ENCODE data around the gene OSBP2. TPM values are rescaled to one million over a fixed set of nuclear protein-coding genes. Genes with fewer than 3 reads are reported as not detected.

The OSBP2 gene
- polyA plus RNA-seq, 2 of the 4 experiments (the other 2 are of a cell fraction): 2.7 to 6.0 TPM

DNA sequence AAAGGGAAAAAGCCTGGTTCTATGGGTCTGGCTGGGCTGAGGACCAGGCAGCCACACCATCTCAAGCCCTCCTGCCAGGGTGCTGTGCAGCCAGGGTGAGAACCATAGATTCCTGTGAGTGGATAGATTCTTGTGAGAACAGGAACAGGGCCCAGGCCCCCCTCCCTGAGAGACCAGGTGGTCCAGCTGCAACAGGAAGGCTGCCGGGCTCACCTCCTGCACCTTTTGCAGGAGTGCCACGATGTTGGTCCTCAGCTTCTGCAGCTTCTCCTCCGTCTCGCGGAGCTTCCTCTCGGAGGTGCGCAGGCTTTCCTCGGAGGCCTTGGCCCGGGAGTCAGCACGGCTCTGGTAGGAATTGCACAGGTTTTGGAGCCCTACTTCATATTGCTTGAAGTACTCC lies 233.1 kb downstream of the OSBP2 start (continued):
- TF ChIP-seq, protein P1, sequence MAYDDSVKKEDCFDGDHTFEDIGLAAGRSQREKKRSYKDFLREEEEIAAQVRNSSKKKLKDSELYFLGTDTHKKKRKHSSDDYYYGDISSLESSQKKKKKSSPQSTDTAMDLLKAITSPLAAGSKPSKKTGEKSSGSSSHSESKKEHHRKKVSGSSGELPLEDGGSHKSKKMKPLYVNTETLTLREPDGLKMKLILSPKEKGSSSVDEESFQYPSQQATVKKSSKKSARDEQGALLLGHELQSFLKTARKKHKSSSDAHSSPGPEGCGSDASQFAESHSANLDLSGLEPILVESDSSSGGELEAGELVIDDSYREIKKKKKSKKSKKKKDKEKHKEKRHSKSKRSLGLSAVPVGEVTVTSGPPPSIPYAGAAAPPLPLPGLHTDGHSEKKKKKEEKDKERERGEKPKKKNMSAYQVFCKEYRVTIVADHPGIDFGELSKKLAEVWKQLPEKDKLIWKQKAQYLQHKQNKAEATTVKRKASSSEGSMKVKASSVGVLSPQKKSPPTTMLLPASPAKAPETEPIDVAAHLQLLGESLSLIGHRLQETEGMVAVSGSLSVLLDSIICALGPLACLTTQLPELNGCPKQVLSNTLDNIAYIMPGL (CRISPR knock-in tag; IDR thresholded peaks at IDR 0.05; ENCODE audit: borderline replicate concordance): no peak
- no peak for TF ChIP-seq CHD4 (IDR thresholded peaks at IDR 0.05; ENCODE audit: borderline replicate concordance)

DNA sequence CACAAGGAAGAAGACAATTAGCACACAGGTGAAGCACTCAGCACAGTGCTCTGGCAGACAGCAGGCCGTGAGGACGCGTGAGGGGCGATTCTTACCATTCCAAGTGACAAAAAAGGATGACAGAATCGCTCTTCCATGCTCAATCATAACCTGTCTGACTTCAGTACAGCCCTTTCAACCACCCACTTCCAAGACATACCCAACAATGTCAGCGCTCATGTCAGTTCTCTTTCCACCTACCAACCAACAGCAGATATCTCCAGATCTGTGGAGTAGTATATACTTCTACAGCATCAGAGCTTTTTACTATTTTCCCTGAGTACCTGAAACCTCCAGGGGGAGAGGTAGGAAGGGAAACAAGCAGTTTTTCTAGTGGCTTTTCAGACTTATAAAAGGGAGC lies 233.7 kb downstream of the OSBP2 start:
- no peak for DNase-seq (ENCODE audit: low read depth in 1 of 2, low spot score in 1 of 2)
- Histone ChIP-seq H3K9me3 (no peaks in the 10 kb centered on the region), H3K4me2 (no peak overlapping the region), H3K27ac (no peak overlapping the region), H3K4me1 (no peaks in the 10 kb centered on the region), H3K4me3 (no peak overlapping the region)
- TF ChIP-seq ZNF302 (CRISPR knock-in tag; IDR thresholded peaks at IDR 0.05): no peak
- TF ChIP-seq PHF8 (IDR thresholded peaks at IDR 0.05; ENCODE audit: borderline replicate concordance, low read depth): no peak
- no peak for TF ChIP-seq MAZ (IDR thresholded peaks at IDR 0.05; ENCODE audit: borderline replicate concordance, low read depth, low read length)
- TF ChIP-seq TFCP2L1 (CRISPR knock-in tag; IDR thresholded peaks at IDR 0.05): no peak
- TF ChIP-seq, protein P2, sequence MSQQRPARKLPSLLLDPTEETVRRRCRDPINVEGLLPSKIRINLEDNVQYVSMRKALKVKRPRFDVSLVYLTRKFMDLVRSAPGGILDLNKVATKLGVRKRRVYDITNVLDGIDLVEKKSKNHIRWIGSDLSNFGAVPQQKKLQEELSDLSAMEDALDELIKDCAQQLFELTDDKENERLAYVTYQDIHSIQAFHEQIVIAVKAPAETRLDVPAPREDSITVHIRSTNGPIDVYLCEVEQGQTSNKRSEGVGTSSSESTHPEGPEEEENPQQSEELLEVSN (IDR thresholded peaks at IDR 0.05; ENCODE audit: borderline replicate concordance, low read depth): no peak
- no peak for TF ChIP-seq JUNB (IDR thresholded peaks at IDR 0.05)
- TF ChIP-seq MYC (IDR thresholded peaks at IDR 0.05; ENCODE audit: borderline replicate concordance, low read length): no peak
- TF ChIP-seq, protein P3, sequence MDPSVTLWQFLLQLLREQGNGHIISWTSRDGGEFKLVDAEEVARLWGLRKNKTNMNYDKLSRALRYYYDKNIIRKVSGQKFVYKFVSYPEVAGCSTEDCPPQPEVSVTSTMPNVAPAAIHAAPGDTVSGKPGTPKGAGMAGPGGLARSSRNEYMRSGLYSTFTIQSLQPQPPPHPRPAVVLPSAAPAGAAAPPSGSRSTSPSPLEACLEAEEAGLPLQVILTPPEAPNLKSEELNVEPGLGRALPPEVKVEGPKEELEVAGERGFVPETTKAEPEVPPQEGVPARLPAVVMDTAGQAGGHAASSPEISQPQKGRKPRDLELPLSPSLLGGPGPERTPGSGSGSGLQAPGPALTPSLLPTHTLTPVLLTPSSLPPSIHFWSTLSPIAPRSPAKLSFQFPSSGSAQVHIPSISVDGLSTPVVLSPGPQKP (IDR thresholded peaks at IDR 0.05; ENCODE audit: low read depth, low read length): no peak
- no peak for TF ChIP-seq NFE2L2 (conservative IDR thresholded peaks at IDR 0.05; ENCODE audit: low read length)
- TF ChIP-seq POLR2AphosphoS2 (conservative IDR thresholded peaks at IDR 0.05; ENCODE audit: low read length): no peak
- TF ChIP-seq SREBF2 (IDR thresholded peaks at IDR 0.05): no peak
- no peak for TF ChIP-seq ESRRA (IDR thresholded peaks at IDR 0.05; ENCODE audit: borderline replicate concordance, low read length)
- no peak for TF ChIP-seq MAFK (IDR thresholded peaks at IDR 0.05; ENCODE audit: partially characterized antibody)
- no peak for TF ChIP-seq GATA3 (IDR thresholded peaks at IDR 0.05; ENCODE audit: borderline replicate concordance)
- TF ChIP-seq EHF (CRISPR knock-in tag; IDR thresholded peaks at IDR 0.05): no peak
- no peak for TF ChIP-seq CBX8 (IDR thresholded peaks at IDR 0.05)
- no peak for TF ChIP-seq CBX2 (IDR thresholded peaks at IDR 0.05; ENCODE audit: borderline replicate concordance, low read depth)
- no peak for ATAC-seq
- CTCF ChIA-PET: interaction anchor here (0.6 kb wide), 1 partner anchor 218 kb away, joined by 3 read pairs; no protein-coding TSS in a partner anchor
- 100% methylated on average over 6 of the region's 6 CpGs for WGBS (ENCODE audit: missing lambda C conversion rate)
- POLR2A ChIA-PET: no interaction called here
- no peak for FAIRE-seq

DNA sequence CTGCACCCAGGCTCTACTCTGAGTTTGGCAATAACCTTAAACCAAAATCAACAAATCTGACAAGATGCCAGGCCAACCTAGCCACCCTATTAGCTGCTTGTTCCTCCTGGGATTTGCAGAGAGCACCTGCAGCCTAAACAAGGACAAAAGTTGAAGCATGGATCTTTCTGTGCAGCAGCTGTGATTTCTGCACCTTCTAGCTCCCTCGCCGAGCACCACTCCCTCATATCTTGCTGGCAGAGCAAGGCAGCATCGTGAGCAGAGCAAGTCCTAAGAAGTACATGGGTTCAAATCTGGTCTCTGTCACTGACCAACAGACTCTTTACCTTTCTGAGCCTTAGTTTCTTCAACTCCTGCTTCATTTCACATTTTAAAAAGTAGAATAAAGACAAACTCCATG lies 235.6 kb downstream of the OSBP2 start:
- H3K4me3 ChIP-seq: no peak overlapping the region
- TF ChIP-seq CHD4 (IDR thresholded peaks at IDR 0.05; ENCODE audit: borderline replicate concordance): no peak
- no peak for TF ChIP-seq HOXB13 (CRISPR knock-in tag; IDR thresholded peaks at IDR 0.05; ENCODE audit: low read depth)
- TF ChIP-seq RFX5 (IDR thresholded peaks at IDR 0.05): no peak
- TF ChIP-seq JUNB (IDR thresholded peaks at IDR 0.05): no peak
- no peak for TF ChIP-seq CEBPB (IDR thresholded peaks at IDR 0.05)
- no peak for TF ChIP-seq RAD21 (conservative IDR thresholded peaks at IDR 0.05 in 1 of 2, IDR thresholded peaks at IDR 0.05 in 1 of 2)
- TF ChIP-seq EHF (CRISPR knock-in tag; IDR thresholded peaks at IDR 0.05): no peak
- TF ChIP-seq RARB (CRISPR knock-in tag; IDR thresholded peaks at IDR 0.05): no peak
- no peak for TF ChIP-seq RCOR1 (IDR thresholded peaks at IDR 0.05; ENCODE audit: low read depth, low read length)
- no peak for TF ChIP-seq KDM5A (IDR thresholded peaks at IDR 0.05)
- TF ChIP-seq HOXA7 (CRISPR knock-in tag; IDR thresholded peaks at IDR 0.05): no peak
- TF ChIP-seq HDAC2 (IDR thresholded peaks at IDR 0.05): no peak
- no peak for TF ChIP-seq MYC (IDR thresholded peaks at IDR 0.05; ENCODE audit: borderline replicate concordance, low read length)
- no peak for TF ChIP-seq EHMT2 (IDR thresholded peaks at IDR 0.05; ENCODE audit: low read depth)
- TF ChIP-seq, protein P2 (IDR thresholded peaks at IDR 0.05; ENCODE audit: borderline replicate concordance, low read depth): no peak
- WGBS (ENCODE audit: missing lambda C conversion rate): 95% methylated on average over 3 of the region's 3 CpGs
- POLR2A ChIA-PET: no interaction called here
- FAIRE-seq (no peak), DNase-seq (ENCODE audit: low read depth in 1 of 2, low spot score in 1 of 2) (no peak), ATAC-seq (no peak)
- H3K4me1 ChIP-seq: no peaks in the 10 kb centered on the region
- CTCF ChIA-PET: interaction anchor here (0.6 to 4.2 kb wide), 5 partner anchors 10 to 209 kb away, joined by 3 to 29 read pairs (median 5); partner anchors contain the start of gene SELENOM
- no peak overlapping the region for H3K4me2 ChIP-seq
- H3K27ac ChIP-seq: no peak overlapping the region
- no peaks in the 10 kb centered on the region for H3K9me3 ChIP-seq

Data from A549 (cell line).